Epithelial cell of prostate (primary cell): ENCODE measurements around the gene NDUFAF8.
A peak's percentile ranks its signal among the peaks of the same experiment; 100 is the strongest.
"Not testable (repeated sequence)": the region's sequence is repeated elsewhere in the genome, so short reads cannot be mapped to it uniquely, and the experiment has no call there.

ENCODE experiments used
- DNase-seq: peaks from one replicate; pipeline ENCODE4 v3.0.0-alpha.2; 2011; ENCODE audit warnings: low read depth, low spot score
- H3K27ac ChIP-seq: fragments of 450-650 bp; 2 replicates; pipeline ENCODE4 v1.5.1; 2017; ENCODE audit warnings: mild to moderate bottlenecking

NDUFAF8 gene

GRCh38 chr17:81221842-81222619 lies 17.1 kb upstream of the NDUFAF8 start:
- no peak overlapping the region for H3K27ac ChIP-seq
- DNase-seq: no peak

GRCh38 chr17:81222620-81222905 lies 16.6 kb upstream of the NDUFAF8 start:
- no peak overlapping the region for H3K27ac ChIP-seq

GRCh38 chr17:81222906-81223761 lies 16.0 kb upstream of the NDUFAF8 start, which contains the start of gene CEP131:
TSS of gene CEP131 (minus strand) at chr17:81222965. CDS start at chr17:81220056, 2,909 bp downstream.
- DNase-seq: peak; percentile 89
- H3K27ac ChIP-seq: no peak within 1 kb of the TSS

More at GRCh38 chr17:81222620-81222905, 16.6 kb upstream of the NDUFAF8 start:
- no peak for DNase-seq

GRCh38 chr17:81223762-81224130 lies 15.4 kb upstream of the NDUFAF8 start:
- no peak overlapping the region for H3K27ac ChIP-seq
- no peak for DNase-seq

- H3K27ac ChIP-seq, DNase-seq: not testable (repeated sequence)
Measured at GRCh38 chr17:81227630-81228029, 11.5 kb upstream of the NDUFAF8 start.

- no peak for DNase-seq
- no peak overlapping the region for H3K27ac ChIP-seq
Measured at GRCh38 chr17:81228420-81228819, 10.7 kb upstream of the NDUFAF8 start.

- H3K27ac ChIP-seq: no peak overlapping the region
- no peak for DNase-seq
Measured at GRCh38 chr17:81228834-81229665, 10.1 kb upstream of the NDUFAF8 start.

- no peak for DNase-seq
Measured at GRCh38 chr17:81229666-81229920, 9.5 kb upstream of the NDUFAF8 start.

GRCh38 chr17:81230043-81230820 lies 8.9 kb upstream of the NDUFAF8 start:
- DNase-seq: no peak
- H3K27ac ChIP-seq: no peak overlapping the region

More at GRCh38 chr17:81229666-81229920, 9.5 kb upstream of the NDUFAF8 start:
- H3K27ac ChIP-seq: no peak overlapping the region

GRCh38 chr17:81231121-81231645 lies 7.9 kb upstream of the NDUFAF8 start:
- DNase-seq: no peak
- H3K27ac ChIP-seq: no peak overlapping the region

GRCh38 chr17:81231766-81232581 lies 7.1 kb upstream of the NDUFAF8 start:
- no peak overlapping the region for H3K27ac ChIP-seq
- DNase-seq: no peak

GRCh38 chr17:81232616-81233241 lies 6.4 kb upstream of the NDUFAF8 start:
- no peak for DNase-seq
- H3K27ac ChIP-seq: no peak overlapping the region

GRCh38 chr17:81233316-81233715 lies 5.8 kb upstream of the NDUFAF8 start:
- DNase-seq: no peak
- H3K27ac ChIP-seq: no peak overlapping the region

- no peak overlapping the region for H3K27ac ChIP-seq
Measured at GRCh38 chr17:81233811-81234505, 5.2 kb upstream of the NDUFAF8 start.

GRCh38 chr17:81234506-81234855 lies 4.6 kb upstream of the NDUFAF8 start:
- DNase-seq: no peak
- no peak overlapping the region for H3K27ac ChIP-seq

More at GRCh38 chr17:81233811-81234505, 5.2 kb upstream of the NDUFAF8 start:
- DNase-seq: no peak

- no peak overlapping the region for H3K27ac ChIP-seq
Measured at GRCh38 chr17:81234940-81235821, 3.9 kb upstream of the NDUFAF8 start.

More at GRCh38 chr17:81234940-81235821, 3.9 kb upstream of the NDUFAF8 start:
- DNase-seq: no peak
